HG02852 (cell line): ENCODE data around the gene SLC35F6.
A peak's percentile ranks its signal among the peaks of the same experiment; 100 is the strongest.
"Not testable (repeated sequence)": the region's sequence is repeated elsewhere in the genome, so short reads cannot be mapped to it uniquely, and the experiment has no call there.

Source experiments
- ATAC-seq: cut with Tn5 transposase; IDR thresholded peaks from one replicate; pipeline ENCODE4 v1.9.1; 2021; ENCODE audit warnings: mild to moderate bottlenecking, moderate library complexity; ENCODE audit not compliant: unreplicated experiment

SLC35F6 gene

DNA sequence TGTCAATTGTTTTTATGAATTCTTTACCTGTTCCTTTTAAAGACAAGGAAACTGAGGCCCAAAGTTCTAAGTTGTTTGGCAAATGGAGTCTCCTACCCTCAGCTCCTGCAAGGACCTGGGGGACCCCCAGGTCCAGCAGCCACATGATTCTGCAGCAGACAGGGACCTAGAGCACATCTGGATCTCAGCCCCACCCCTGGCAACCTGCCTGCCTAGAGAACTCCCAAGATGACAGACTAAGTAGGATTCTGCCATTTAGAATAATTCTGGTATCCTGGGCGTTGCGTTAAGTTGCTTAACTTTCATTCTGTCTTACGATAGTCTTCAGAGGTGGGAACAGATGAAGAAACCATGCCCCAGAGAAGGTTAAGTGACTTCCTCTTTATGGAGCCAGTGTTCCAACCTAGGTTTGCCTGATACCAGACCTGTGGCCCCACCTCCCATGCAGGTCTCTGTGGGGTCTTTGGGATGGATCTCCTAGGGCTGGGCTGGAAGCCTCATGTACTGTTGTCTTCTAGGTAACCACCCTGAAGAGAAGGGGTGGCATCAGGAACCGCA, 16.2 kb downstream of the SLC35F6 start:
- no peak for ATAC-seq

DNA sequence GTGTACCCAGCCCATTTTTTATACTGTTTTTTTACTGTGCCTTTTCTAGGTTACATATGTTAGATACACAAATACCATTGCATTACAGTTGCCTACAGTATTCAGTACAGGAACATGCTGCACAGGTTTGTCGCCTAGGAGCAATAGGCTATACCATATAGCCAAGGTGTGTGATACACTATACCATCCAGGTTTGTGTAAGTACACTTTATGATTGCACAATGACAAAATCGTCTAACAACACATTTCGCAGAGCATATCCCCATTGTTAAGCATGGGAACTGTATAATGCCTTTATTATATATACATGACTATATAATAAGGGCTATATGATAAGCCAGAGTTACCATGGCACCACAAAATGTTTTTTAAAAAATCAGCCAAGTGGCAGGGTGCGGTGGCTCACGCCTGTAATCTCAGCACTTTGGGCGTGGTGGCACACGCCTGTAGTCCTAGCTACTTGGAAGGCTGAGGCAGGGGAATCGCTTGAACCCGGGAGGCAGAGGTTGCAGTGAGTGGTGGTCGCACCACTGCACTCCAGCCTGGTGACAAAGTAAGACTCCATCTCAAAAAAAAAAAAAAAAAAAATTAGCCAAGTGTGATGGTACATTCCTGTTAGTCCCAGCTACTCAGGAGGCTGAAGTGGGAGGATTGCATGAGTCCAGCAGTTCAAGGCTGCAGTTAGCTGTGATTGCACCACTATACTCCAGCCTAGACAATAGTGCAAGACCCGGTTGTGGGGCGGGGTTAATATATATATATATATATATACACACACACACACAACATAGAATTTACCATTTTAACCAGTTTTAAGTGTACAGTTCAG, 19.0 kb downstream of the SLC35F6 start:
- ATAC-seq, result no peak

DNA sequence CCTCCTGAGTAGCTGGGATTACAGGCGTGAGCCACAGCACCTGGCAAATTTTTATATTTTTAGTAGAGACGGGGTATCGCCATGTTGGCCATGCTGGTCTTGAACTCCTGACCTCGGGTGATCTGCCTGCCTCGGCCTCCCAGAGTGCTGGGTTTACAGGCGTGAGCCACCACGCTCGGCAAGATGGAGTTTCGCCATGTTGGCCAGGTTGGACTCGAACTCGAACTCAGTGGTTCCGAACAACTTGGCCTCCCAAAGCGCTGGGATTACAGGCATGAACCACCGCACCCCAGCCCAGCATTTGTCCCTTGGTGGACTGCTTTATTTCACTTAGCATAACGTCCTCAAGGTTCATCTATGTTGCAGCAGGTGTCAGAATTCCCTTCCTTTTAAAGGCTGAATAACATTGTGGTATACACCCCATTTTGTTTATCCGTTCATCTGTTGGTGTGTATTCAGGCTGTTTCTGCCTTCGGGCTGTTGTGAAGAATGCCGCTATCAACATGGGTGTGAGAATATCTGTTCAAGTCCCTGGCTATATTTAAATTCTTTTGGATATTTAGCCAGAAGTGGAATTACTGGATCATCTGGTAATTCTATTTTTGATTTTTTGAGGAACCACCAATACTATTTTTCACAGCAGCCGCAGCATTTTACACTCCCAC, 20.6 kb downstream of the SLC35F6 start:
- no peak for ATAC-seq

- ATAC-seq, result peak; percentile 98
Measured at GRCh38 chr2:26785431-26786206, 21.5 kb downstream of the SLC35F6 start, which contains the start of gene CENPA. CENPA (plus strand) TSS chr2:26786056; CDS start chr2:26786197, 141 bp downstream.

DNA sequence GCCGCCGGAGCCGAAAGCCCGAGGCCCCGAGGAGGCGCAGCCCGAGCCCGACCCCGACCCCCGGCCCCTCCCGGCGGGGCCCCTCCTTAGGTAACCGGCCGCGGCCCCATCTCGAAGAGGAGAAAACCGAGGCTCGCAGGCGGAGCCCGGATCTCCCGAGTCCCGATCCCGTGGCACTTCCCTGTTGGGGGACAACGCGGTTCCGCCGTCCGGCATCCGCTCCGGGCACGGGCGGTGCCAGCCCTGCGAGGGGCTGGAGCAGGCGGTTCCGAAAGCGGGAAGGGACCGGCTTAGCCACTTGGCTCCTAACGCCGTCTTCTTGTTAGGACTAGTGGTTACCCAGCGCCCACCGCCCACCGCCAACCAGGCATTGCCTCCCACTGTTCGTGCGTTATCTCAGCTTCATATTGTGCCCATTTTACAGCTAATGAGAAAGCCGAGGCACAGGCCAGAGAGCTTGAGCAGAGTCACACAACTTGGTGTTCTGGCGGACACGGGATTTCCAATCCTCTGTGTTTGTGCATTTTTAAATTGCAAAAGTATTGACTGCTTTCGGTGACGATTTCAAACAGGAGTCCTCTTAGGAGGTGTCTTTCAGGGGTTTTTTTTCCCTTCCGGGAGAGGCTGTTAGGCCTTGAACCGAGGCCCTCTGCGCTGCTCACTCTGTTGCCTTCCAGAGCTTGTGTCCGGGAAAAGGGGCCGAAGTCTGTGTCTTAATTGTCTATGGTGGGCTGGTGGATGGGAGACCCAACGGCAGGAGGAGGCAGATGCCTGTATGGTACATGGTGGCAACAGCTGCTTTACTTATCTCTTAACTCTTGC, 22.3 kb downstream of the SLC35F6 start:
- peak; percentile 14 for ATAC-seq

DNA sequence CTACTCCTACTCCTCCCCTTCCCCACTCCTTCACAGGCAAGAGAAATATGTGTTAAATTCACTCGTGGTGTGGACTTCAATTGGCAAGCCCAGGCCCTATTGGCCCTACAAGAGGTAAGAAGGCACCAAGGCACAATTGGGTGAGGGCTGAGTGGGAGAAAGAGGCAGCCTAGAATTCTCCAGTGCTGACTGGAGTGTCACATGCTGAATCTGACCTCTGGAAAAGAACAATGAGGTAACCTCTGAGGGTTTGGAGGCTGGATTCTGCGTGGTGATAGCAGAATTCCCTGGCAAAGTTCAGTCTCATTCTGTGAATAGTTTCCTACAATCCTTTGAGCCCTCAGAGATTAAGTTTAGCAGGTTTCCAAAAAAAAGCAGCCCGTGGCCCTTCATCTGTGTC, 28.6 kb downstream of the SLC35F6 start:
- no peak for ATAC-seq

DNA sequence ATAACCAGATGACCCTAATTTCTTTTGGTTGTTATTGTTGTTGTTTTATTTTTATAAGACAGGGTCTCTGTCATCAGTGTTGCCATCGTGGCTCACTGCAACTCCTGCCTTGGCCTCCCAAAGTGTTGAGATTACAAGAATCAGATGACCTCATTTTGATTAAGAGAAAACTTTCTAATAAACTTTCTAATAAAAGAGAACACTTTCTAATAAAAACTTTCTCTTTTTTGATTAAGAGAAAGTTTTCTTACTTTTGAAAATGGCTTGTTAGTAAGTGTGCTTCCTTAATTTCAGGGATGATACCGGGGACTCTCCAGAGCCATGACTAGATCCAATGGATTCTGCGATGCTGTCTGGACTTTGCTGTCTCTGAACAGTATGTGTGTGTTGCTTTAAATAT, 29.4 kb downstream of the SLC35F6 start:
- no peak for ATAC-seq

GRCh38 chr2:26795135-26795534, 31.1 kb downstream of the SLC35F6 start:
- not testable (repeated sequence) for ATAC-seq

DNA sequence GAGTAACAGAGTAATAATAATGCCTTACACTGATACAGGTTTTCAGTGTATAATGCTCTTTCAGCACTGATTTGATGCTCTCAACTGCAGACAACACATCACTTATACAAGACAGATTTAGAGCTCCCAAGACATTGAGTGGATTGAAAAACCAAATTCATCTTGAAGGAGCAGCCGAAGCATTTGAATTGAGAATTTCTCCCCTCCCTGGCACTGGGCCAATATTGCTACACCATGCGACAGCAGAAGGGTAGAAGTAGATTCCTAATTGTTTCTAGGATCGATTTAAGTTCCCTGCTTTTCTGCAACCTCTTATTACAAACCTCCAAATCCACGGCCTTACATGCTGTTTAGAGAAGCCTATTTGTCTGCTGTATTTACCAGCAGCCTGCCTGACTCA, 37.2 kb downstream of the SLC35F6 start:
- ATAC-seq, result no peak

GRCh38 chr2:26801796-26802195, 37.7 kb downstream of the SLC35F6 start:
- ATAC-seq, result no peak

GRCh38 chr2:26805241-26805676, 41.2 kb downstream of the SLC35F6 start:
- ATAC-seq, result no peak

DNA sequence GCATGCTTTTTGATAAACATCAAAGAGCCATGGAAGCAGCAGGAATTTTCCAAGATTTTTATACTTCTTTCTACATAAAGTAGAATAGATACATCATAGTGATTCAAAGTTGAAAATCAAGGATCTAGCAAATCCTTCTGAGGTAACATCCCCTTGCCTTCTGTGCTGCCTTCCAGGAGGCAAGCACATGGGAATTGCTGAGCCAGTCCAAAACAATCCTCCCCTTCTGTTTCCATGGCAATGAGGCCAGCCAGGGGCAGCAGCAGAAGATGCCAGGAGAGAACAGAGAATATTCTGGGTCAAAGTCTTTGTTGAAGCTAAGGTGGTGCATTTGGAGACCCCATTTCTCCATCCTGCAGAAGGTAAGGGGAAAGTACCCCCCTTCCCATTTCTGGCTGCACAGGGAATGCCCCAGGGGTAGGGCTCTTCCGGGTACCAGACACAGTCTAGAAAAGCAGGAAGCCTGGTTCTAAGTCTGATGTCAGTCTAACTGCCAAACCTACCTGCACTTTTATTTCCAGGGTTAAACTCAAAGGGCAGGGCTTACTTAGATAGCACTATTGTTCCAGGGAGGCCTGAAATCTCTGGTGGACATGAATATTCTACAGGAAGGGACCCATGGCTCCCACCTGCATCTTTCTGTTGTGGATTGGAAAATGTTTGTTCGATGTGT, 43.8 kb downstream of the SLC35F6 start:
- no peak for ATAC-seq

DNA sequence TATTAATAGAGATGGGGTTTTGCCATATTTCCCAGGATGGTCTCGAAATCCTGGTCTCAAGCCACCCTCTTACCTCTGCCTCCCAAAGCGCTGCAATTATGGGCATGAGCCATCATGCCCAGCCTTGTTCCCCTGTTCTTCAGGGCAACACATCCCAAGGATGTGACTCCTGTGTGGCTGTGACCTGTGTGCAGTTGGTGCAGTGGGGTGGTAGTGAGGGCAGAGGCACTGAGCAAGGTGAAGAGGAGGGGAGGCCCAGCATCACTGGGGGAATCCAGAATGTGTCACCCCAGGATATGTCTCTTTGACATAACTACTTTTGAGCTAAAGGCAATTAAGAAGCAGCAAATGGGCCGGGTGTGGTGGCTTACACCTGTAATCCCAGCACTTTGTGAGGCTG, 45.1 kb downstream of the SLC35F6 start:
- ATAC-seq, result no peak

DNA sequence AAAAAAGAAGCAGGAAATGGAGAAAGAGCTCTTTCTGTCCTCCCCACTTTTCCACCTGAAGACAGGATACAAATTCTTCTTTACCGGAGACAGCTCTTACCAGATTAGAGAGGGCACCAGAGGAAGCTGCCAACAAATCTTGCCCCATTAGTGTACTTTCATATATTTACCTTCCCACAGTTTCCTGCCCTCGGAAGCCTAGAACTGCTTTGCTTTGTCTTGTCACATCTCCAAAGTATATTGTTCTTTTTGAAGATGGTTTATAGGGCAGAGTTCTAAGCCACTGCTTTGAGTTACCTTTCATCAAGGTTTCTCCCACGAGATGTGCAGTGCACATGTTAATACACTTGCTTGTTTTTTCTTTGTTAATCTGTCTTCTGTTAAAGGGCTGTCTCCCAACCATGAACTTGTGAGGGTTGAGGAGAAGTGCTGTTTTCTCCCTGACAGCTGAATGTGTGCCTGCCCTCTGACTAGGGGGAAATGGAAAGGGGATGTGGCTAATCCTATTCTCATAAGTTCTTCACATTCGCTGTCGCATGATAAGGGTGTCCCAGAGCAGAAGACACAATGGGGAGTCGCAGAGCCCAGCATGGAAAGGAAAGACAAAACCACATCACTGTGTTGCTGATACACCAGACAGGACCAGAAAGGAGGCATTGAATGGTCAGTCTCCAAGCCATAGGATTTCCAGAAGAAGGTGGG, 45.9 kb downstream of the SLC35F6 start:
- ATAC-seq, result no peak

DNA sequence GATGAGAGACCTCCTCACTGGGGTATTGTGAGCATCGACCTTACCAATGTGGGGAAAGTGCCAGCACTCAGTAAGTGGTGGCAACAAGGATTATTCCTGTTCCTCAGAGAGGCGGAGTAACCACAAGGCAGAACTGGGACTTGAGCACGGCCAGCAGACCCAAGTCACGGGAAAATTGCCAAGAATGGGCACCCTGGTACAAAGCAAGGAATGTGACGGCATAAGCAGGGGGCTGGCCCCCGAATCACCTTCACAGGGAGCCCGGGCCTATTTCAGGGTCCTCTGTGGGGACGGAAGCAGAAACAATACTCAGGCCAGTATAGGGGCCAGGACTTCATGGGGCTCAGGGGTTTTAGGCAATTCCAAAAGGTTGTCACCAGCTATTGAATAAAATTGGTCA, 47.2 kb downstream of the SLC35F6 start:
- ATAC-seq, result no peak

GRCh38 chr2:26811791-26812694, 48.0 kb downstream of the SLC35F6 start:
- ATAC-seq, result no peak

- no peak for ATAC-seq
Measured at GRCh38 chr2:26812731-26813130, 48.6 kb downstream of the SLC35F6 start.
